IPS-18c (cell line): ENCODE measurements around the gene R3HDM4.
"Not testable (repeated sequence)": the region's sequence is repeated elsewhere in the genome, so short reads cannot be mapped to it uniquely, and the experiment has no call there.

ENCODE experiments used
- H3K4me3 ChIP-seq: 2 replicates; pipeline ENCODE4 v1.7.0; 2013; ENCODE audit warnings: low read depth, mild to moderate bottlenecking, low read length, moderate library complexity; ENCODE audit not compliant: insufficient read depth
- H3K9me3 ChIP-seq: one replicate; pipeline ENCODE4 v1.6.1; 2013; ENCODE audit warnings: mild to moderate bottlenecking, low read length, moderate library complexity; ENCODE audit not compliant: control insufficient read depth, insufficient read depth

R3HDM4 gene

GRCh38 chr19:902446-903226, 10.4 kb downstream of the R3HDM4 start:
- H3K9me3 ChIP-seq = peaks cover 2% of the 10 kb centered on the region
- no peak overlapping the region for H3K4me3 ChIP-seq

GRCh38 chr19:902093-902370, 11.0 kb downstream of the R3HDM4 start:
- no peak overlapping the region for H3K4me3 ChIP-seq
- peaks cover 2% of the 10 kb centered on the region for H3K9me3 ChIP-seq

- no peak overlapping the region for H3K4me3 ChIP-seq
- peaks cover 2% of the 10 kb centered on the region for H3K9me3 ChIP-seq
Observed at GRCh38 chr19:901216-902092, 11.6 kb downstream of the R3HDM4 start.

- no peaks in the 10 kb centered on the region for H3K9me3 ChIP-seq
- no peak overlapping the region for H3K4me3 ChIP-seq
Observed at GRCh38 chr19:900302-901111, 12.5 kb downstream of the R3HDM4 start.

GRCh38 chr19:900043-900301, 13.0 kb downstream of the R3HDM4 start:
- Histone ChIP-seq H3K4me3 (no peak overlapping the region), H3K9me3 (no peaks in the 10 kb centered on the region)

GRCh38 chr19:899336-900042, 13.5 kb downstream of the R3HDM4 start:
- H3K4me3 ChIP-seq = no peak overlapping the region

GRCh38 chr19:898663-899062, 14.4 kb downstream of the R3HDM4 start:
- Histone ChIP-seq H3K4me3 (no peak overlapping the region), H3K9me3 (no peaks in the 10 kb centered on the region)

More at GRCh38 chr19:899336-900042, 13.5 kb downstream of the R3HDM4 start:
- no peaks in the 10 kb centered on the region for H3K9me3 ChIP-seq

GRCh38 chr19:897442-898039, 15.5 kb downstream of the R3HDM4 start:
- Histone ChIP-seq H3K4me3 (no peak overlapping the region), H3K9me3 (no peaks in the 10 kb centered on the region)

GRCh38 chr19:896999-897398, 16.0 kb downstream of the R3HDM4 start:
- Histone ChIP-seq H3K4me3 (no peak overlapping the region), H3K9me3 (no peaks in the 10 kb centered on the region)

- no peaks in the 10 kb centered on the region for H3K9me3 ChIP-seq
- H3K4me3 ChIP-seq = no peak overlapping the region
Observed at GRCh38 chr19:896434-896833, 16.6 kb downstream of the R3HDM4 start.

- Histone ChIP-seq H3K9me3 (no peaks in the 10 kb centered on the region), H3K4me3 (peak within 1 kb of the TSS; percentile 83)
Observed at GRCh38 chr19:892894-893689, 19.9 kb downstream of the R3HDM4 start, which contains the start of the genes MED16 and RNU6-9. Gene MED16, minus strand, starts transcription at chr19:893187. Its CDS starts 2,056 bp downstream, at chr19:891131. Gene RNU6-9, plus strand, starts transcription at chr19:893484.

- Histone ChIP-seq H3K4me3 (peak overlapping the region; percentile 83), H3K9me3 (no peaks in the 10 kb centered on the region)
Observed at GRCh38 chr19:892243-892893, 20.7 kb downstream of the R3HDM4 start.

- peak overlapping the region; percentile 83; the same call in 1 of the 2 replicates for H3K4me3 ChIP-seq
- H3K9me3 ChIP-seq = not testable (repeated sequence)
Observed at GRCh38 chr19:891421-892200, 21.4 kb downstream of the R3HDM4 start.

GRCh38 chr19:890831-891230, 22.2 kb downstream of the R3HDM4 start:
- Histone ChIP-seq H3K4me3 (no peak overlapping the region), H3K9me3 (no peaks in the 10 kb centered on the region)

- H3K9me3 ChIP-seq = no peaks in the 10 kb centered on the region
Observed at GRCh38 chr19:889662-890295, 23.2 kb downstream of the R3HDM4 start.

More at GRCh38 chr19:889662-890295, 23.2 kb downstream of the R3HDM4 start:
- H3K4me3 ChIP-seq = no peak overlapping the region
